Measurements from ENCODE around the gene HS2ST1.
"Not testable (repeated sequence)": the region's sequence is repeated elsewhere in the genome, so short reads cannot be mapped to it uniquely, and the experiment has no call there.

Gene HS2ST1

GRCh38 chr1:86972262-86972661 is 57.8 kb downstream of the HS2ST1 start:
- no peak for DNase-seq

- DNase-seq: no peak
Observed at GRCh38 chr1:86975993-86976550, 61.6 kb downstream of the HS2ST1 start.

GRCh38 chr1:86976664-86977063 is 62.2 kb downstream of the HS2ST1 start:
- no peak for DNase-seq

- DNase-seq: no peak
Observed at GRCh38 chr1:86981482-86982213, 67.2 kb downstream of the HS2ST1 start.

GRCh38 chr1:86983677-86984076 is 69.2 kb downstream of the HS2ST1 start:
- not testable (repeated sequence) for DNase-seq

- no peak for DNase-seq
Observed at GRCh38 chr1:86987446-86987845, 73.0 kb downstream of the HS2ST1 start.

- no peak for DNase-seq
Observed at GRCh38 chr1:86988835-86989234, 74.4 kb downstream of the HS2ST1 start.

- DNase-seq: not testable (repeated sequence)
Observed at GRCh38 chr1:86989690-86990089, 75.3 kb downstream of the HS2ST1 start.

GRCh38 chr1:86990826-86991225 is 76.4 kb downstream of the HS2ST1 start:
- no peak for DNase-seq

GRCh38 chr1:86991549-86992186 is 77.2 kb downstream of the HS2ST1 start:
- no peak for DNase-seq

- DNase-seq: no peak
Observed at GRCh38 chr1:86992861-86993260, 78.4 kb downstream of the HS2ST1 start.

GRCh38 chr1:86993269-86993985 is 79.0 kb downstream of the HS2ST1 start:
- no peak for DNase-seq

GRCh38 chr1:86994061-86994460 is 79.6 kb downstream of the HS2ST1 start:
- DNase-seq: no peak

- DNase-seq: no peak
Observed at GRCh38 chr1:86997538-86997937, 83.1 kb downstream of the HS2ST1 start.

GRCh38 chr1:86998280-86998679 is 83.8 kb downstream of the HS2ST1 start:
- DNase-seq: no peak

- no peak for DNase-seq
Observed at GRCh38 chr1:86998727-86999126, 84.3 kb downstream of the HS2ST1 start.

- no peak for DNase-seq
Observed at GRCh38 chr1:87000460-87000859, 86.0 kb downstream of the HS2ST1 start.

GRCh38 chr1:87004857-87005256 is 90.4 kb downstream of the HS2ST1 start:
- no peak for DNase-seq

GRCh38 chr1:87007323-87007722 is 92.9 kb downstream of the HS2ST1 start:
- no peak for DNase-seq

- DNase-seq: not testable (repeated sequence)
Observed at GRCh38 chr1:87013385-87013784, 99.0 kb downstream of the HS2ST1 start.

GRCh38 chr1:87017998-87018672 is 103.7 kb downstream of the HS2ST1 start:
- no peak for DNase-seq

GRCh38 chr1:87023326-87023725 is 108.9 kb downstream of the HS2ST1 start:
- no peak for DNase-seq
